B cell (primary cell): ENCODE measurements around the gene MAP1LC3B2. TPM values are rescaled to one million over a fixed set of nuclear protein-coding genes. Genes with fewer than 3 reads are reported as not detected.

Experiments
- ATAC-seq: fragments of 200-7000 bp; cut with Tn5 transposase; one replicate; pipeline ENCODE4 v1.10.0; 2021; ENCODE audit warnings: low read depth, mild to moderate bottlenecking, moderate number of reproducible peaks, moderate library complexity
- CTCF ChIA-PET: fragments of 350-600 bp; sonication (Branson Sonifier 250); formaldehyde crosslinking; loops from one replicate; lab custom pipeline; 2021; ENCODE audit warnings: antibody characterized with exemption, inconsistent platforms; lab: Charles Lee
- POLR2A ChIA-PET: fragments of 350-600 bp; sonication (Branson Sonifier 250); formaldehyde crosslinking; loops from one replicate; lab custom pipeline; 2021; ENCODE audit warnings: antibody characterized with exemption; lab: Charles Lee
- DNase-seq: peaks from one replicate; pipeline ENCODE4 v3.0.0; 2013
- H2AFZ ChIP-seq: 2 replicates; pipeline ENCODE4 v1.6.1; 2012; ENCODE audit warnings: mild to moderate bottlenecking, low read depth, low read length; ENCODE audit not compliant: insufficient read depth, poor library complexity, severe bottlenecking
- H3K27ac ChIP-seq, 2 donors: 1 replicate in 1 of 2; 2 replicates in 1 of 2; pipeline ENCODE4 v1.5.1; 2012 to 2013; ENCODE audit warnings: low read length in 2 of 2, mild to moderate bottlenecking in 2 of 2, moderate library complexity in 1 of 2
- H3K27me3 ChIP-seq, 4 experiments: fragments of 200-600 bp in 1 of 4; sonication (generic) in 1 of 4; replicated peaks in 1 of 4; 1 replicate in 2 of 4; 2 replicates in 2 of 4; pipeline versions ENCODE4 v1.6.1 to v1.7.0; 2013 to 2016; ENCODE audit warnings: low read length in 3 of 4, mild to moderate bottlenecking in 2 of 4, mixed read lengths in 1 of 4, moderate library complexity in 1 of 4; ENCODE audit not compliant: insufficient read depth in 4 of 4, control insufficient read depth in 3 of 4; ENCODE audit errors: control extremely low read depth in 1 of 4
- H3K36me3 ChIP-seq, 2 experiments: replicated peaks in 1 of 2; 1 replicate in 1 of 2; 2 replicates in 1 of 2; pipeline versions ENCODE4 v1.6.1 to v1.7.1; 2013; ENCODE audit warnings: low read length in 1 of 2; ENCODE audit not compliant: insufficient read depth in 2 of 2, control insufficient read depth in 1 of 2; ENCODE audit errors: control extremely low read depth in 1 of 2, extremely low read depth in 1 of 2
- H3K4me1 ChIP-seq, 2 donors: fragments of 200-600 bp in 1 of 2; sonication (generic) in 1 of 2; 1 replicate in 1 of 2; 2 replicates in 1 of 2; pipeline versions ENCODE4 v1.5.1 to v1.6.1; 2013 to 2017; ENCODE audit warnings: low read length in 2 of 2; ENCODE audit not compliant: control insufficient read depth in 2 of 2, insufficient read depth in 2 of 2
- H3K4me2 ChIP-seq: replicated peaks from 2 replicates; pipeline ENCODE3; 2012; ENCODE audit warnings: mild to moderate bottlenecking, low read depth, low read length; ENCODE audit not compliant: poor library complexity, severe bottlenecking
- H3K4me3 ChIP-seq, 5 experiments: fragments of 200-600 bp in 1 of 5; sonication (generic) in 1 of 5; 1 replicate in 3 of 5; 2 replicates in 2 of 5; pipeline versions ENCODE4 v1.5.1 to v1.7.0; 2011 to 2016; ENCODE audit warnings: low read length in 4 of 5, mild to moderate bottlenecking in 4 of 5, low read depth in 2 of 5, control low read depth in 1 of 5, moderate library complexity in 1 of 5; ENCODE audit not compliant: insufficient read depth in 1 of 5; ENCODE audit errors: control extremely low read depth in 1 of 5, extremely low read depth in 1 of 5
- H3K79me2 ChIP-seq: fragments of 200-600 bp; sonication (generic); one replicate; pipeline ENCODE4 v1.6.0; 2016; ENCODE audit warnings: low read length; ENCODE audit not compliant: control insufficient read depth, insufficient read depth
- H3K9ac ChIP-seq: fragments of 200-600 bp; sonication (generic); 2 replicates; pipeline ENCODE4 v1.6.1; 2017; ENCODE audit warnings: mild to moderate bottlenecking, low read length, moderate library complexity
- H3K9me3 ChIP-seq, 3 donors: one replicate each; pipeline versions ENCODE4 v1.6.1 to v1.7.1; 2013; ENCODE audit warnings: low read length in 2 of 3; ENCODE audit not compliant: control insufficient read depth in 2 of 3, insufficient read depth in 1 of 3; ENCODE audit errors: control extremely low read depth in 1 of 3
- H4K20me1 ChIP-seq: 2 replicates; pipeline ENCODE4 v1.6.0; 2012; ENCODE audit warnings: mild to moderate bottlenecking, low read length; ENCODE audit not compliant: insufficient read depth, control insufficient read depth, poor library complexity, severe bottlenecking
- H3K27ac Mint-ChIP-seq: one replicate; pipeline ENCODE4 v1.8.0; 2021; ENCODE audit warnings: mixed read lengths
- H3K27me3 Mint-ChIP-seq: one replicate; pipeline ENCODE4 v1.8.0; 2021; ENCODE audit warnings: mixed read lengths
- H3K4me1 Mint-ChIP-seq: one replicate; pipeline ENCODE4 v1.8.0; 2021; ENCODE audit warnings: mixed read lengths
- H3K4me3 Mint-ChIP-seq: one replicate; pipeline ENCODE4 v1.8.0; 2021; ENCODE audit warnings: mixed read lengths
- H3K9me3 Mint-ChIP-seq: one replicate; pipeline ENCODE4 v1.8.0; 2022; ENCODE audit warnings: mixed read lengths; ENCODE audit not compliant: insufficient read depth
- EZH2 ChIP-seq: IDR thresholded peaks from 2 replicates; pipeline ENCODE4 v1.6.1; 2012; ENCODE audit warnings: borderline replicate concordance, low read depth, mild to moderate bottlenecking, moderate library complexity, low read length; ENCODE audit not compliant: insufficient read depth, poor library complexity, severe bottlenecking
- WGBS: methylation state at CpG from one replicate; pipeline ENCODE4 v1.1.5; 2013; ENCODE audit warnings: missing lambda C conversion rate; ENCODE audit not compliant: insufficient coverage; 5-methylcytosine and 5-hydroxymethylcytosine counted together
- intact Hi-C: fragments of 100-400 bp; cut with micrococcal nuclease; formaldehyde crosslinking; loops from one replicate; pipeline ENCODE4 v1.10.0; 2022
- polyA plus RNA-seq: library from polyadenylated mRNA; depleted of rRNA; stranded (reverse); fragments of >200 nt; gene quantifications from 2 replicates; pipeline ENCODE4 v1.2.3, GENCODE V29; 2012
- total RNA-seq, 2 donors: library from RNA; stranded (reverse); fragments of 120-200 nt in 1 of 2; gene quantifications; 1 replicate in 1 of 2; 2 replicates in 1 of 2; pipeline versions ENCODE4 v1.2.3 to v1.2.4, GENCODE V29; 2013 to 2022
- TF ChIP-seq, protein P1 (sequence below): fragments of 200-600 bp; IDR thresholded peaks from one replicate; pipeline ENCODE4 v1.8.0; 2022; ENCODE audit warnings: antibody characterized with exemption, mild to moderate bottlenecking

Gene MAP1LC3B2
- total and polyA plus RNA-seq, 2 donors (not counting 1 experiment from before 2014, with no cell fraction given) = 0.28 to 1.0 TPM

DNA sequence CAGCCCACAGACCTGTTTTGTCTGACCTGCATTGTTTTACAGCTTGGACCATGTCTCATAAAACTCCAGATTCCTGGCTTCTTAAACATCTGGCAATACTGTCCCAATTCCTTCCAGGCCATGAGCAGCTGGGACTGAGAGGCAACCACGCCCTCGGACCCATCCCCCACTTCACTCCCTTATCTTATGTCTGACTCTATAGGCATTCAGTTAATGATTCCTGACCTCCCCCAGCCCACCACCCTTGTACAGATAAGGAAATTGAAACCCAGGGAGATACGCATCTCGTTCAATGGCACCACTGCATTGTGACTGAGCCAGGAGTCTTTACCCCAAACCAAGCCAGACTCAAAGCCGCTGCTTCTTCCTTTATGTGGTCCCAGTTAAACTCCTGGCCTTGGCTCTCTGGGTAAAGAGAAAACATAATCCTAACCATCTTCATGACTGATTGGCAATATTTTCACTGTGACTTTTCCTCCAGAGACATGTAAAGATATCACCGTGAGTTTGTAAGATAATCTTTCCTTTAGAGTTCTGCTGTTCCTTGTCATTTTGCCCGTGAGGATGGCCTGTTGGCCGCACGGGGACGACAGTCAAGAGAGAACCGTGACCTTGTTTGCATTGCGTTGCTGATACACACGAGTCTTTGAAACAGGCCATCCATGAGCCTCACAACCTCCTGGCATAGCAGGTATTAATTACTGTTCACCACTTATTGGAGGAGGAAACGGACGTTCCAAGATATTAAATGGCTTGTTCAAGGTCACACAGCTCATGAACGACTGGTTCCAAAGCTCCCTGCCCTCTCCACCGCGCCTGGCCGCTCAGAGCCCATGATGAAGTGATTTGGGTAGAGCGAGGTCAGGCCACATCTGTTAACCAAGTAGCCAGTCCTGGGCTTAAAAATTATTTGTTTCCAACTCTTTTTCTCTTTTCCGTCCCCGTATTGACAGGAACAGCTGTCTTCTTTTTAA lies 39.4 kb downstream of the MAP1LC3B2 start:
- Histone ChIP-seq H3K9me3 (no peaks in the 10 kb centered on the region), H3K36me3 (no peaks in the 10 kb centered on the region), H3K27me3 (peaks cover 0 to 6% (median 0%) of the 10 kb centered on the region in 4 experiments), H3K9ac (no peak overlapping the region), H3K79me2 (peaks cover 3% of the 10 kb centered on the region), H2AFZ (no peak overlapping the region), H3K4me1 (peaks cover 28 to 36% of the 10 kb centered on the region in 2 donors), H3K27ac (no peak overlapping the region), H4K20me1 (no peaks in the 10 kb centered on the region), H3K4me2 (no peak overlapping the region), H3K4me3 (no peak overlapping the region)
- POLR2A ChIA-PET = no interaction called here
- no peak overlapping the region for H3K4me3 Mint-ChIP-seq
- no peak overlapping the region for H3K27ac Mint-ChIP-seq
- 93% methylated on average over 19 of the region's 22 CpGs for WGBS
- H3K9me3 Mint-ChIP-seq = no peaks in the 10 kb centered on the region
- H3K27me3 Mint-ChIP-seq = no peaks in the 10 kb centered on the region
- no peak for TF ChIP-seq EZH2
- TF ChIP-seq, protein P1, sequence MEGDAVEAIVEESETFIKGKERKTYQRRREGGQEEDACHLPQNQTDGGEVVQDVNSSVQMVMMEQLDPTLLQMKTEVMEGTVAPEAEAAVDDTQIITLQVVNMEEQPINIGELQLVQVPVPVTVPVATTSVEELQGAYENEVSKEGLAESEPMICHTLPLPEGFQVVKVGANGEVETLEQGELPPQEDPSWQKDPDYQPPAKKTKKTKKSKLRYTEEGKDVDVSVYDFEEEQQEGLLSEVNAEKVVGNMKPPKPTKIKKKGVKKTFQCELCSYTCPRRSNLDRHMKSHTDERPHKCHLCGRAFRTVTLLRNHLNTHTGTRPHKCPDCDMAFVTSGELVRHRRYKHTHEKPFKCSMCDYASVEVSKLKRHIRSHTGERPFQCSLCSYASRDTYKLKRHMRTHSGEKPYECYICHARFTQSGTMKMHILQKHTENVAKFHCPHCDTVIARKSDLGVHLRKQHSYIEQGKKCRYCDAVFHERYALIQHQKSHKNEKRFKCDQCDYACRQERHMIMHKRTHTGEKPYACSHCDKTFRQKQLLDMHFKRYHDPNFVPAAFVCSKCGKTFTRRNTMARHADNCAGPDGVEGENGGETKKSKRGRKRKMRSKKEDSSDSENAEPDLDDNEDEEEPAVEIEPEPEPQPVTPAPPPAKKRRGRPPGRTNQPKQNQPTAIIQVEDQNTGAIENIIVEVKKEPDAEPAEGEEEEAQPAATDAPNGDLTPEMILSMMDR = no peak
- DNase-seq (no peak), ATAC-seq (no peak)
- peaks cover 40% of the 10 kb centered on the region for H3K4me1 Mint-ChIP-seq
- intact Hi-C loops = loop anchor here (2.0 to 10.0 kb wide), 3 partner anchors 64 to 532 kb away; partner anchors contain the start of gene MED13L
- CTCF ChIA-PET = interaction anchor here (1.0 to 4.5 kb wide), 15 partner anchors 11 to 600 kb away, joined by 3 to 37 read pairs (median 5); partner anchors contain the start of genes MAP1LC3B2 and MED13L
